COLO668 (cell line): ENCODE measurements around the gene NEGR1.
A peak's percentile ranks its signal among the peaks of the same experiment; 100 is the strongest.

Experiments
- DNase-seq: peaks from one replicate; lab custom pipeline; 2025; ENCODE audit not compliant: unreplicated experiment; lab: John Stamatoyannopoulos, UW

Gene NEGR1

GRCh38 chr1:71509051-71509595, 773.2 kb downstream of the NEGR1 start:
- no peak for DNase-seq

DNA sequence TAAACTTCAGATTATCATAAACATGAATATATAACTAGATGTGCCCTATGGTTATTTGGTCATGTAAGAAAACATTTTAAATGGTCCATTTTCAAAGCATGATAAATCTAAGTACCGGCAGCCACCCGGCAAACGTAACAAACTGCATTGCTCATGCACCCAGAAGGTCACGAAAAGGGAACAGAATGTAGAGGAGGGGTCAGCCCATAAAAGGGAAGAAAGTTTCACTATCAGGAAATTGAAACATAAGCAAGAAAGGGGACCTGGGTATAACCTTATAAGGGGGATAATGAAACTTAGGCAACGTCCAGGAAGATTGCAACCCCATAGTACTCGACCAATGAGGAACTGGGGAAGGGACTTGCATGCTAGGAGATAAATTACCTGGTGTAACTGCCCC, 780.3 kb downstream of the NEGR1 start:
- DNase-seq: no peak

- no peak for DNase-seq
These were observed 783.8 kb downstream of the NEGR1 start for GRCh38 chr1:71498542-71498941.

- no peak for DNase-seq
These were observed 788.2 kb downstream of the NEGR1 start for GRCh38 chr1:71494163-71494562.

DNA sequence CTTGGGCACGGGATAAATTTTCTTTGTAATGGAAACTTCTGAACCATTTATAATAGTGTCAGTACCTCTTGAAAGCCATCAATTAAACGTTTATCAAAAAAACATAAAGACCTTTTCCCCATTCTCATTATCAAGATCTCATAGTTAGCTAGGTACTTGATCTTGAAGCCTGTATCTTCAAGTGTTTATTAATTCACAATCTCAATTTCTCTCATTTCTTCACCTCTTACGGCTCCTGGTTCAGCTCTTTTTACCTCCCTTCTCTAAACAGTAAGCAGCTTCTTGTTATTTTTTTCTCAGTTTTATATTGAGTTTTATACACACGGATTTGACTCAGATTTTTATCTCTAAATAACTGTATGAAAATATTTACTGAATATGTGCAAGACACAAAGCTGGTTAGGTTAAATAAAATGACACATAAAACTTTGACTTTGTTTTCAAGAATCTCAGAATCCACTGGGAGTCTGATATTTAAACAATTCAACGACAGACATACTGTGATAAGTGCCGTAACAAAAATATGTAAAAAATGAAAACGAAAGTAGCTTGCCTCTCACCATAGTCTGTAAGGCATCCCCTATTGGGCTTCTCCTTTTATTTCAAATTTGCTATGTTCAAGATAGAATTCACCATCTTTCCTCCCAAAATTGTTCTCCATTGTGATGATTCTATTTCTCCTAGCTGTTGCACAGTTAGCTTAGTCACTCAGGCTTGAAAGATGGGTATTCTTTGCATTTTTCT, 789.9 kb downstream of the NEGR1 start:
- no peak for DNase-seq

DNA sequence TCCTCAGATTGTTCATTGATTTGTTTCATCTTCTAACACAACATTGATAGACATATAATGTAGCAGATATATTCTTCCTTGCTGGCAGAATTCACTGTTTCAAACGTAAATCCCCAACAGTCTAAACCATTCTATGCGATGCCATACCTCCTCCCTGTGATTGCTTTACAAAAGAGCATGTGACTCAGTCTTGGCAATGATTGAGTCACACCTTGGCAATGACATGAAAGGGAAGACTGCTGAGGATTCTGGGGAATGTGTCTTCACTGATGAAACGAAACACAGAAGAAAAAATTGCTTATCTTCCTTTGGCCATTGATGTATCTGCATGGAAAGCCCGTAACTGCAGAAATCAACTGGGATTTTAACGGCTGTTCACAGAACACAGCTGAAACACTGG, 791.9 kb downstream of the NEGR1 start:
- no peak for DNase-seq

DNA sequence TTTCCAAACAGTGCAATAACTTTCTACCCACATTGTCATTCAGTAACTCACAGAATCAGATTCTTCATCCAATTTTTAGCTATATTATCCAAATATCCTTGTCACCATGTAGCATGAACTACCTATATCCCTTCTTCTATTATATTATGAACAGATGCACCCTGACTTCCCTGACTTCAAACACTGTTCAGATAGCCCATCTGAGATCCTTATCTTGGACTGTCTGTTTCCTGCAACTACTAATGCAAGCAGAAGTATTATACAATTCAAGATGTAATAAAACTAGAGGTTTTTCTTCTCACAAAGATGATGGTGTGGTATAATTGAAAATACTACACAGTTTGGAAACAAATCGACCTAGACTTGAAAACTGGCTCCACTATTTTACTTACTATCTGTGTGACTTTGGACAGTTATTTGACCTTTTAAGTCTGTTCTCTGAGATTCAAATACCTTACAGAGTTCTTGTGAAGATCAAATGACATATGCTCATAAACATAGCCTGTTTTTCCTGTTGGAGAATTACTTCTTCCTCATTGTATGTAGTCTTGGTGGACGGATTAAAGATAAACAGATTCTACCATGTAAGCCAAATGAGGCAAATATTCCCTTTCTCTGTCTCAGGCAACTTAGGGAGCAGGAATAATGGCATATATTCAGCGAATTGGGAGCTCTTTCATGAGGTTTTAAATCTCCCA, 793.6 kb downstream of the NEGR1 start:
- DNase-seq: no peak

GRCh38 chr1:71473331-71473730, 809.0 kb downstream of the NEGR1 start:
- DNase-seq: no peak

DNA sequence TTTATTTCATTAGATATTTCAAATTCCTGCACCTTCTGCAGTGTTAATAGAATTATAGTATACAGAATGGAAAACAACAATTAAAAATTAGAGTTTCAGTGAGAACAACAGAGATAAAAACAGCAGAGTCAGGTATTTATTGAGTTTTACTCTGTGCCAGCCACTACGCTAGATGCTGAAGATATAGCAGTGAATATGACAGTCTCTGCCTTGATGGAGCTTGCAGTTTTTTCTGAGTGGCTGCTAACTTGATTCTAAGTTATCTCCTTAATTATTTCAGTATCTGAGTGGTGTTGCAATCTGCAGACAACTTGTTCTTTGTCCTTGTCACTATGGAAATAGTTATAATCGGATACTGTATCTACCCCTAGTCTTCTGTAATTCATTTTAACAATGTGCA, 817.2 kb downstream of the NEGR1 start:
- DNase-seq: no peak

DNA sequence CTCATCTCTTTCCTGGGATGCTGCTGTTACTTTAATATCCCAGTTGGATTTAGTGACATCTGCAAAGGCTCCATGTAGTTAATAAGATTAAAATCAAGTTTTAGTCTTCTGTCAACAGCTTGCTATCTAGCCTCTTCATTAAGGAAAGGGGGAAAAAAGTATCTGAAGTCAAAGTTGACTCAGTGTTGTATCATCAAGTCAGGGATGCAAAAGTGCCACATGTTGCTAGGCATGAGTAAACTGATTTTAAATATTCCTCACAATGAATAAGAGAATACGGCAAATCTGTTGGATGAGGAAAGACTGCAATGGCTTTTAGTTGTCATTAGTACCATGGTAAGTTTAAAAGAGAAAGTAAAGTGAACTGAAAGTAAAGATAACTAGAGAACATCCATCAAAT, 818.3 kb downstream of the NEGR1 start:
- DNase-seq: no peak

- DNase-seq: no peak
These were observed 819.2 kb downstream of the NEGR1 start for GRCh38 chr1:71463144-71463543.

DNA sequence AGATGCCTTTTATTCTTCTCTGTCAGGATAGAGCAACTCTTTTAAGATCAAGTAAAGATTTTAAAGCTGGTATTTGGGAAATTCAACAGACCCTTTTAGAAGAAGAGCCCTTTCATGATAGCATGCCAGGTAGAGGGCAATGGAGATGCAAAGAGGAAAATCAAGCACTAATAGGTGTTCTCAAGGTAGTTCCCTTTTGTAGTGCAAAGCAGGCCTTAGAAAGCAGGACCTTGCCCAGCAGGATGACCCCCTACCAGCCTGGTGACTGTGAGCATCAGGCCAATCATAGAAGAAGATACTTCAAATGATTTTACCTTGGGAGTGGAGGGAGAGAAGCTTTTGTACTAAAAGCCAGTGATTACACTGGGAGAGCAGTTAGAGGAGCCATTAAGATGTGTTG, 820.1 kb downstream of the NEGR1 start:
- no peak for DNase-seq

DNA sequence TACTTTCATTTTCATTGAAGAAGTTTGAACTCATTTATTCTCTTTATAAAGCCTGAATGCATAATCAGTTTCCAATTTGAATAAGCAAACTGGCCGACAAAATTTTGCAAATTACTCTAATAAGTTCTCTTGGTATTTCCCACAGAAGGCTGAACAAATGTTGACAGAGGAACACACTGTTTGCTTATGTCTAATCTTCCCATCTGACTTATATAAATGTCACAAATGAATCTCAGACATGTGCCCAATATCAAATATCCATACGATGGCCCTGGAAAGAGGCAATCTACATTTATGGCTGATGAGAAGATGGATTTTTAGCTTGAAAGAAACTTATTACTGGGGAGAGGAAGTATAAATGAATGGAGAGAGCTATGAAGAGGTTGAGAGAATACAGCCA, 820.9 kb downstream of the NEGR1 start:
- no peak for DNase-seq

DNA sequence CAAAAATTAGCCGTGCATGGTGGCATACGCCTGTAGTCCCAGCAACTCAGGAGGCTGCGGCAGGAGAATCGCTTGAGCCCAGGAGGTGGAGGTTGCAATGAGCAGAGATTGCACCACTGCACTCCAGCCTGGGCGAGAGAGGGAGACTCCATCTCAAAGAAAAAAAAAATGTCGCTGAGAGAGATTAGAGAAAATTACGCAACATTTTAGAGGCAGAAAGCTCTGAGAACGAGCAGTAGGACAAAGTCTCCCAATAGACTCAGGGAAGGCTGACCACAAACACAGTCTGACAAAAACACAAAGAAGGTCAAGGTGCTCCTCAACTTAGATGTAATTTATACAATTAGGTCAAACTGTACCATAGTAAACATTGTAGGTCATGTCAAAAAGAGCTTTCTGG, 833.9 kb downstream of the NEGR1 start:
- DNase-seq: no peak

DNA sequence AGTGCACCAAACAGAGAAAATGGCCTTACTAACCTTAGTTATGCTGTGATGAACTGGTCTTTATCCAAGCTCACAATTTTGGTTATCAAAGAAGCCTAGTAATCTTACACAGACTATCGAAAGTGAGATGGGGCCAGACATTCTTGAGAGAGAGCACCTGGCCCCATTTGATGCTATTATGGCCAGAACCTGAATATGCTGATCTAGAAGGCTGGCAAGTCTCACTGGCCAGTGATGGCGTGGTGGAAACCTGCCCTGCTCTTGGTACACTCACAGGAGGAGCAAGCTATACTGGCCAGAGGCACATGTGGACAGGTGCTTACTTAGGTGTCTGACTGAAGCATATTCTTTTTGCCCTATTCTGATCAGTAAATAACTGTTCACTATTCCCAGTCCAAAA, 843.7 kb downstream of the NEGR1 start:
- no peak for DNase-seq

DNA sequence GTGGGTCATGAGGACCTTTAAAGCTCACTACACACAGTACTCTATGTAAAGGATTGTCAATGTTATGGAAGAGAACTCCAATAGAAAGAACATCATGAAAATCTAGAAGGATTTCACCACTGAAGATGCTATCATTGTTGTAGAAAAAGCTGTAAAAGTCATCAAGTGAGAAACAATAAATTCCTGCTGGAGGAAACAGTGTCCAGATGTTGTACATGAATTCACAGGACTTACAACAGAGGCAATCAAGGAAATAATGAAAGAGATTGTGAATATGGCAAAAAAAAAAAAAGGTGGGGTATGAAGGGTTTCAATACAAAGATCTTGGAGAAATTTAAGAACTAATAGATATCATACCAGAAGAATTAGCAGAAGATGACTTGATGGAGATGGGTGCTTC, 846.4 kb downstream of the NEGR1 start:
- no peak for DNase-seq

- no peak for DNase-seq
These were observed 848.1 kb downstream of the NEGR1 start for GRCh38 chr1:71434240-71434639.

DNA sequence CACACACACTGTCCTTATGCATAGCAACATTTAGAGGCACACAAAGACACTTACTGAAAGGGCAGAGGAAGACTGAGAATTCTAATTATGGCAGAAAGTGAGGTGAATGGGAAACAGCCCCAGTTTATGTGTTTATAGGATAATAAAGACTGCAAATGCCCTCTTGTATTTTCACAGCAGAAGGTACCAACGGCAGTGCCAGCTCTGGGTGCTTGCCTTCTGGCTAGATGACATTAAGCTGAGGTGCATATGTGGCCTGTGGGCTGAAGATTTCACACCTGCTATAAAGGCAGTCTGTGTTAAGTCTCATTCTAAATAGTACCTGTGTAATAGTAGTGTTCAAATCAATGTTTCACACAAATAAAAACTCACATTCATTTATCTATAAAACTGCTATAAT, 854.3 kb downstream of the NEGR1 start:
- peak; percentile 19 for DNase-seq

- DNase-seq: no peak
These were observed 855.3 kb downstream of the NEGR1 start for GRCh38 chr1:71427066-71427465.

- DNase-seq: no peak
These were observed 857.8 kb downstream of the NEGR1 start for GRCh38 chr1:71424536-71424935.

- DNase-seq: no peak
These were observed 860.1 kb downstream of the NEGR1 start for GRCh38 chr1:71422221-71422620.

GRCh38 chr1:71417421-71417820, 864.9 kb downstream of the NEGR1 start:
- no peak for DNase-seq

DNA sequence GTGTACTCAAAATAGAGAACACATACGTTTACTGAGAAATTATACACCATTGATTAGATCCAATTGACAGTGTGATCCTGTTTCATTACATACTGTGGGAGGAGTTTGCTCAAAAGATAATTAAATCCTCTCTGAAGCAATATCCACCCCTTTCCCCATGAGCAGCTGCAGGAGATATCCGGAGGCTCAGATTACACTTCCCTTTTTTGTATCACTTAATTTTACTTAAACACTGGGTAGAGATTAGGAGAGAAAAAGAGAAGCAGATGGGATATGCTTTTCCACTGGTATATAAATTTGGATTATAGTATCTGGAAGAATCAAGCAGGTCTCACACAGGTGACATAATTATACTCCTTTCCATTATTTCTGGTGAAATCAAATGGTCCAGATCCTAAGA, 868.2 kb downstream of the NEGR1 start:
- peak; percentile 24 for DNase-seq
